CD8-positive, alpha-beta memory T cell (primary cell): ENCODE measurements around the gene CNOT11. TPM values are rescaled to one million over a fixed set of nuclear protein-coding genes. Genes with fewer than 3 reads are reported as not detected.
A peak's percentile ranks its signal among the peaks of the same experiment; 100 is the strongest.
"Not testable (repeated sequence)": the region's sequence is repeated elsewhere in the genome, so short reads cannot be mapped to it uniquely, and the experiment has no call there.

Source experiments
- CTCF ChIA-PET: fragments of 350-600 bp; sonication (Branson Sonifier 250); formaldehyde crosslinking; loops from one replicate; lab custom pipeline; 2021; ENCODE audit warnings: antibody characterized with exemption; lab: Charles Lee
- POLR2A ChIA-PET: fragments of 350-600 bp; sonication (Branson Sonifier 250); formaldehyde crosslinking; loops from one replicate; lab custom pipeline; 2021; ENCODE audit warnings: antibody characterized with exemption; lab: Charles Lee
- DNase-seq, 5 donors: peaks; one replicate each; pipeline versions ENCODE4 v3.0.0 to v3.0.0-alpha.2; 2020 to 2022; ENCODE audit warnings: mixed read lengths in 1 of 5
- H3K27ac ChIP-seq: one replicate; pipeline ENCODE4 v1.7.0; 2013; ENCODE audit warnings: low read depth, mild to moderate bottlenecking, low read length, moderate library complexity
- H3K27me3 ChIP-seq: 2 replicates; pipeline ENCODE4 v1.7.0; 2013; ENCODE audit warnings: low read length, mild to moderate bottlenecking; ENCODE audit not compliant: insufficient read depth, poor library complexity, severe bottlenecking
- H3K36me3 ChIP-seq: 2 replicates; pipeline ENCODE4 v1.7.0; 2013; ENCODE audit warnings: mild to moderate bottlenecking, low read length, moderate library complexity; ENCODE audit not compliant: insufficient read depth
- H3K4me1 ChIP-seq: 2 replicates; pipeline ENCODE4 v1.7.0; 2013; ENCODE audit warnings: mild to moderate bottlenecking, low read length, moderate library complexity; ENCODE audit not compliant: insufficient read depth
- H3K4me3 ChIP-seq: 2 replicates; pipeline ENCODE4 v1.7.0; 2013; ENCODE audit warnings: mild to moderate bottlenecking, low read length
- H3K9me3 ChIP-seq: 2 replicates; pipeline ENCODE4 v1.7.0; 2013; ENCODE audit warnings: mild to moderate bottlenecking, low read length
- H3K27ac Mint-ChIP-seq, 8 donors: one replicate each; pipeline ENCODE4 v1.8.0; 2020 to 2021; ENCODE audit warnings: mixed read lengths in 8 of 8, mild to moderate bottlenecking in 6 of 8, inconsistent platforms in 3 of 8, moderate library complexity in 3 of 8
- H3K27me3 Mint-ChIP-seq, 2 donors: one replicate each; pipeline ENCODE4 v1.8.0; 2020 to 2021; ENCODE audit warnings: mixed read lengths in 2 of 2, mild to moderate bottlenecking in 1 of 2, moderate library complexity in 1 of 2
- H3K36me3 Mint-ChIP-seq, 3 donors: one replicate each; pipeline ENCODE4 v1.8.0; 2020 to 2021; ENCODE audit warnings: mixed read lengths in 3 of 3, inconsistent platforms in 1 of 3, mild to moderate bottlenecking in 1 of 3
- H3K4me1 Mint-ChIP-seq, 3 donors: one replicate each; pipeline ENCODE4 v1.8.0; 2020 to 2021; ENCODE audit warnings: mixed read lengths in 3 of 3, inconsistent platforms in 1 of 3, mild to moderate bottlenecking in 1 of 3
- H3K4me3 Mint-ChIP-seq, 7 donors: one replicate each; pipeline ENCODE4 v1.8.0; 2020 to 2021; ENCODE audit warnings: mixed read lengths in 7 of 7, mild to moderate bottlenecking in 6 of 7, moderate library complexity in 4 of 7, inconsistent platforms in 2 of 7
- H3K9me3 Mint-ChIP-seq, 5 donors: one replicate each; pipeline ENCODE4 v1.8.0; 2020 to 2022; ENCODE audit warnings: mixed read lengths in 5 of 5, mild to moderate bottlenecking in 3 of 5, moderate library complexity in 2 of 5, inconsistent platforms in 1 of 5
- polyA plus RNA-seq: library from polyadenylated mRNA; unstranded; fragments of 300-500 nt; fragmentation: Illumina TruSeq; gene quantifications from one replicate; pipeline ENCODE4 v1.2.3, GENCODE V29; 2021
- total RNA-seq, 2 experiments: library from RNA; stranded (reverse); gene quantifications; one replicate each; pipeline ENCODE4 v1.2.3, GENCODE V29; 2021

CNOT11 gene
- total and polyA plus RNA-seq, 3 experiments from 2014 or later: 60.9 to 70.0 (median 67.4) TPM

DNA sequence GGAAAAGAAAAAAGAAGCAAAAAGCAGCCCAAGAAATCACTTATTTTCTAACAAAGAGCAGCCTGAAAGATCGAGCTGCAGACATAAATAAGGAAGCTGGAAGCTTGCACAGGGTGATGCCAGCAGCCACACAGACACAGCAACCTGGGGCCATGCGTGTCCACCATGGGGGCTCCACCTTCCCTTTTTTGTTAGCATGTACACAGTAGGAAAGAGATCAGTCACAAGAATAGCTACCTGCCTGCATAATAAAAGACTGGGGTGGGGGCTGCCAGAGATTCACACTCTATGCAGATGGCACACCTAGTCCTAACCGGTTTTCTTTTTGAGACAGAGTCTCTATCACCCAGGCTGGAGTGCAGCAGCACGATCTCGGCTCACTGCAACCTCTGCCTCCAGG, 2.9 kb upstream of the CNOT11 start:
- POLR2A ChIA-PET: no interaction called here
- Mint-ChIP-seq H3K4me1 (peaks cover 22 to 30% (median 23%) of the 10 kb centered on the region in 3 donors), H3K36me3 (peaks cover 0 to 12% (median 1%) of the 10 kb centered on the region in 3 donors), H3K4me3 (peak overlapping the region in 2 of 7 donors; percentile 41 to 59), H3K27ac (peak overlapping the region in 1 of 8 donors; percentile 84), H3K9me3 (no peaks in the 10 kb centered on the region), H3K27me3 (peaks cover 0 to 5% of the 10 kb centered on the region in 2 donors)
- H3K27ac ChIP-seq: no peak overlapping the region
- H3K4me1 ChIP-seq: peaks cover 17% of the 10 kb centered on the region
- no peaks in the 10 kb centered on the region for H3K27me3 ChIP-seq
- H3K9me3 ChIP-seq: no peaks in the 10 kb centered on the region
- no peaks in the 10 kb centered on the region for H3K36me3 ChIP-seq
- CTCF ChIA-PET: no interaction called here
- no peak for DNase-seq
- no peak overlapping the region for H3K4me3 ChIP-seq

- H3K27me3 ChIP-seq, H3K27me3 Mint-ChIP-seq, H3K27ac ChIP-seq, H3K36me3 ChIP-seq, H3K4me3 ChIP-seq, H3K9me3 ChIP-seq, DNase-seq, H3K9me3 Mint-ChIP-seq: not testable (repeated sequence)
- peaks cover 32% of the 10 kb centered on the region for H3K4me1 ChIP-seq
- Mint-ChIP-seq H3K27ac (peak overlapping the region in 4 of 8 donors; percentile 50 to 94 (median 74)), H3K4me1 (peaks cover 33 to 43% (median 36%) of the 10 kb centered on the region in 3 donors), H3K36me3 (peaks cover 4 to 20% (median 4%) of the 10 kb centered on the region in 3 donors), H3K4me3 (peak overlapping the region; percentile 12 to 59 (median 26))
- ChIA-PET POLR2A (interaction anchor here (1.0 kb wide), 1 partner anchor 57 kb away, joined by 4 read pairs; the partner anchor contains the start of gene RNF149), CTCF (interaction anchor here (1.2 to 3.0 kb wide), 3 partner anchors 11 to 57 kb away, joined by 3 to 13 read pairs (median 5); partner anchors contain the start of gene RNF149)
These were observed 1.4 kb upstream of the CNOT11 start for GRCh38 chr2:101251246-101251781.

DNA sequence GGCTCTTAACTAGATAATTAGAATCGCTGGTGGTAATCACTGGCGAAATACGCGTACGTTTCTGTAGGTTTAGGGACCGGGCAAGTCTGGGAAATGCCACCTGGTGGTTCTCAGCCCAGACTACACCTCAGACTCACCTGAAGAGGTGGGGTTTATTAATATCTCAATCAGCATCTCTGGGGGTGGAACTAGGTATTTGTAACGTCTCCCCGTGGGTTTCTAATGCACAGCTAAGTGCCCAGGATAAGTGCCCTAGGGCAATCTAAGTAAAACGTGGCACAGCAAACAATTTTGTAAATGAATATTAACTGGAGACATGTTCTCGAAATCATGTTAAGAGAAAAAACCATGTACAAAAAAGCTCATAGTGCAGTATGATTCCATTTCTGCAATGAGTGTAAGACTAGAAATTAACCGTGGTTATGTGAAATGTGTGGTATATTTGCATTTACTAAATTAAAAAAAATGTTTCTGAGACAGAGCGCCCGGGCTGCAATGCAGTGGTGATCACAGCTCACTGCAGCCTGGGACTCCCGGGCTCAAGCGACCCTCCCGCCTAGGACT, 760 bp upstream of the CNOT11 start:
- peaks cover 37 to 49% (median 41%) of the 10 kb centered on the region in 3 donors for H3K4me1 Mint-ChIP-seq
- Histone ChIP-seq H3K9me3 (no peaks in the 10 kb centered on the region), H3K27me3 (no peaks in the 10 kb centered on the region), H3K36me3 (no peaks in the 10 kb centered on the region), H3K4me1 (peaks cover 36% of the 10 kb centered on the region), H3K27ac (peak overlapping the region; percentile 71), H3K4me3 (peak overlapping the region; percentile 72)
- H3K36me3 Mint-ChIP-seq: peaks cover 4 to 21% (median 5%) of the 10 kb centered on the region in 3 donors
- peaks cover 0 to 5% of the 10 kb centered on the region in 2 donors for H3K27me3 Mint-ChIP-seq
- POLR2A ChIA-PET: interaction anchor here (1.0 to 1.4 kb wide), 2 partner anchors 56 to 689 kb away, joined by 4 read pairs; partner anchors contain the start of genes PDCL3 and RNF149
- no peaks in the 10 kb centered on the region for H3K9me3 Mint-ChIP-seq
- H3K27ac Mint-ChIP-seq: peak overlapping the region; percentile 92 to 98 (median 95)
- CTCF ChIA-PET: interaction anchor here (0.8 to 3.0 kb wide), 5 partner anchors 12 to 57 kb away, joined by 3 to 13 read pairs (median 5); partner anchors contain the start of gene RNF149
- peak in 4 of 5 donors; percentile 9 to 59 (median 39) for DNase-seq
- H3K4me3 Mint-ChIP-seq: peak overlapping the region; percentile 91 to 97 (median 95)

GRCh38 chr2:101253013-101253702, 472 bp downstream of the CNOT11 start:
- Mint-ChIP-seq H3K9me3 (no peaks in the 10 kb centered on the region), H3K27me3 (peaks cover 0 to 5% of the 10 kb centered on the region in 2 donors), H3K4me3 (peak overlapping the region; percentile 91 to 97 (median 95)), H3K4me1 (peaks cover 44 to 60% (median 52%) of the 10 kb centered on the region in 3 donors), H3K36me3 (peaks cover 5 to 29% (median 8%) of the 10 kb centered on the region in 3 donors), H3K27ac (peak overlapping the region; percentile 92 to 98 (median 95))
- no peaks in the 10 kb centered on the region for H3K36me3 ChIP-seq
- no peaks in the 10 kb centered on the region for H3K9me3 ChIP-seq
- H3K4me3 ChIP-seq: peak overlapping the region; percentile 81
- peak overlapping the region; percentile 98 for H3K27ac ChIP-seq
- CTCF ChIA-PET: interaction anchor here (0.9 to 3.0 kb wide), 9 partner anchors 47 to 251 kb away, joined by 3 to 13 read pairs (median 4); partner anchors contain the start of genes CREG2, RNF149 and RPL31
- H3K27me3 ChIP-seq: no peaks in the 10 kb centered on the region
- peaks cover 36% of the 10 kb centered on the region for H3K4me1 ChIP-seq
- POLR2A ChIA-PET: interaction anchor here (0.8 to 2.6 kb wide), 8 partner anchors 10 to 690 kb away, joined by 4 to 17 read pairs (median 6); partner anchors contain the start of genes PDCL3, RNF149 and RPL31
- DNase-seq: peak in 4 of 5 donors; percentile 75 to 90 (median 78)

GRCh38 chr2:101253703-101254450, 1.2 kb downstream of the CNOT11 start:
- Histone ChIP-seq H3K27me3 (no peaks in the 10 kb centered on the region), H3K4me1 (peaks cover 36% of the 10 kb centered on the region), H3K9me3 (no peaks in the 10 kb centered on the region), H3K4me3 (peak overlapping the region; percentile 81), H3K27ac (peak overlapping the region; percentile 98), H3K36me3 (peaks cover 5% of the 10 kb centered on the region)
- Mint-ChIP-seq H3K36me3 (peaks cover 5 to 34% (median 8%) of the 10 kb centered on the region in 3 donors), H3K4me1 (peaks cover 50 to 60% (median 53%) of the 10 kb centered on the region in 3 donors), H3K4me3 (peak overlapping the region; percentile 91 to 97 (median 95)), H3K27me3 (peaks cover 0 to 5% of the 10 kb centered on the region in 2 donors), H3K27ac (peak overlapping the region; percentile 92 to 98 (median 93)), H3K9me3 (no peaks in the 10 kb centered on the region)
- POLR2A ChIA-PET: interaction anchor here (0.8 to 2.6 kb wide), 6 partner anchors 9 to 252 kb away, joined by 4 to 17 read pairs (median 7); partner anchors contain the start of genes RNF149 and RPL31
- peak in 1 of 5 donors; percentile 32 for DNase-seq
- CTCF ChIA-PET: interaction anchor here (1.0 to 3.0 kb wide), 8 partner anchors 47 to 252 kb away, joined by 3 to 13 read pairs (median 4); partner anchors contain the start of genes CREG2, RNF149 and RPL31

- peaks cover 0 to 5% of the 10 kb centered on the region in 2 donors for H3K27me3 Mint-ChIP-seq
- peak overlapping the region in 6 of 7 donors; percentile 28 to 87 (median 52) for H3K4me3 Mint-ChIP-seq
- no peaks in the 10 kb centered on the region for H3K27me3 ChIP-seq
- peaks cover 13% of the 10 kb centered on the region for H3K36me3 ChIP-seq
- no peak overlapping the region for H3K4me3 ChIP-seq
- ChIA-PET POLR2A (no interaction called here), CTCF (no interaction called here)
- no peaks in the 10 kb centered on the region for H3K9me3 ChIP-seq
- peaks cover 57 to 76% (median 68%) of the 10 kb centered on the region in 3 donors for H3K4me1 Mint-ChIP-seq
- no peak for DNase-seq
- H3K4me1 ChIP-seq: peaks cover 36% of the 10 kb centered on the region
- H3K27ac Mint-ChIP-seq: peak overlapping the region in 7 of 8 donors; percentile 17 to 87 (median 64)
- H3K9me3 Mint-ChIP-seq: no peaks in the 10 kb centered on the region
- H3K36me3 Mint-ChIP-seq: peaks cover 5 to 48% (median 10%) of the 10 kb centered on the region in 3 donors
- no peak overlapping the region for H3K27ac ChIP-seq
These were observed 2.8 kb downstream of the CNOT11 start for GRCh38 chr2:101255501-101255900.

DNA sequence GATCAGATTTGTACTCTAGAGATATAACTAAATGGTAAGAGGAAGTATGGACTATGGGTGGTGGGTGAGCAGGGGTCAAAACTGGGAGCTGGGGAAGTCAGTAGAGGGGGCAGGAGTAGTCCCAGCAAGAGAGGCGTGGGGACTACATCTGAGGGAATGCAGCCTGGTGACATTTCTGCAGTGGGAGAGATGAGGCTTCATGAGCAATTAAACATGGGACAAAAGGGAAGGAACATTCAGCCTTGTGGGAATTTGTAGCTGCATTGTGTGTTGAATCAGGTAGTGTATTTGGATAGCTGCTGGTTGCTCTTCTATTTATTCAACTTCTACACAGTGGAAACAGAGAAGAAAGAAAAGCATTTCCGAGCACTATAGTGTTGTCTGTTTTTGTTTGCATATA, 3.6 kb downstream of the CNOT11 start:
- peaks cover 13% of the 10 kb centered on the region for H3K36me3 ChIP-seq
- Mint-ChIP-seq H3K4me3 (peak overlapping the region in 6 of 7 donors; percentile 16 to 71 (median 59)), H3K4me1 (peaks cover 62 to 79% (median 76%) of the 10 kb centered on the region in 3 donors), H3K36me3 (peaks cover 5 to 55% (median 12%) of the 10 kb centered on the region in 3 donors), H3K27me3 (peaks cover 0 to 5% of the 10 kb centered on the region in 2 donors), H3K27ac (peak overlapping the region in 7 of 8 donors; percentile 44 to 88 (median 85)), H3K9me3 (no peaks in the 10 kb centered on the region)
- POLR2A ChIA-PET: no interaction called here
- no peak overlapping the region for H3K4me3 ChIP-seq
- H3K27me3 ChIP-seq: no peaks in the 10 kb centered on the region
- H3K4me1 ChIP-seq: peaks cover 36% of the 10 kb centered on the region
- CTCF ChIA-PET: interaction anchor here (1.0 kb wide), 1 partner anchor 44 kb away, joined by 3 read pairs; no protein-coding TSS in a partner anchor
- H3K9me3 ChIP-seq: no peaks in the 10 kb centered on the region
- DNase-seq: no peak
- H3K27ac ChIP-seq: no peak overlapping the region
